ENCODE measurements around the gene THSD4.

The THSD4 gene

GRCh38 chr15:71096676-71097075 lies 18.6 kb upstream of the THSD4 start:
- Histone ChIP-seq H3K18ac (ENCODE audit: low read depth in 1 of 2, low read length in 2 of 2) (no peak overlapping the region), H2AFZ (ENCODE audit: low read depth, low read length) (no peak overlapping the region), H3K4me3 (ENCODE audit: insufficient read depth in 1 of 2, low read depth in 1 of 2, low read length in 2 of 2) (no peak overlapping the region), H3K36me3 (ENCODE audit: control insufficient read depth in 1 of 2, insufficient read depth in 2 of 2, low read depth in 1 of 2, low read length in 2 of 2) (no peaks in the 10 kb centered on the region), H2BK120ac (ENCODE audit: low read depth, low read length) (no peak overlapping the region), H3K27ac (ENCODE audit: low read length, poor library complexity, severe bottlenecking) (no peak overlapping the region), H3K4ac (ENCODE audit: low read depth in 1 of 2, low read length in 2 of 2) (no peak overlapping the region), H3K79me1 (replicated peaks; ENCODE audit: low read length, poor library complexity, severe bottlenecking) (no peaks in the 10 kb centered on the region), H2BK5ac (ENCODE audit: low read depth, low read length, poor library complexity, severe bottlenecking) (no peak overlapping the region), H4K91ac (ENCODE audit: low read length) (no peak overlapping the region), H3K27me3 (ENCODE audit: control insufficient read depth in 1 of 2, insufficient read depth in 1 of 2, low read length in 2 of 2) (no peaks in the 10 kb centered on the region), H3K23ac (ENCODE audit: low read length in 2 of 2) (no peak overlapping the region), H2BK12ac (ENCODE audit: low read length in 2 of 2) (no peak overlapping the region), H3K4me1 (ENCODE audit: control insufficient read depth, insufficient read depth, low read depth, low read length) (peaks cover 7% of the 10 kb centered on the region), H4K8ac (ENCODE audit: low read length) (no peak overlapping the region), H3K14ac (ENCODE audit: low read length in 2 of 2) (no peak overlapping the region), H2BK15ac (ENCODE audit: low read depth, poor library complexity, severe bottlenecking) (no peak overlapping the region), H3K4me2 (ENCODE audit: low read length, poor library complexity, severe bottlenecking) (no peak overlapping the region), H3K9me3 (ENCODE audit: control insufficient read depth, low read length) (no peaks in the 10 kb centered on the region), H3K9ac (ENCODE audit: low read length) (peak overlapping the region; percentile 39), H2AK5ac (ENCODE audit: low read length, severe bottlenecking) (no peak overlapping the region)
- DNase-seq: peak; percentile 14
- WGBS: 85% methylated on average over 3 of the region's 3 CpGs

GRCh38 chr15:71097890-71098289 lies 17.4 kb upstream of the THSD4 start:
- no peaks in the 10 kb centered on the region for H3K36me3 ChIP-seq (ENCODE audit: control insufficient read depth in 1 of 2, insufficient read depth in 2 of 2, low read depth in 1 of 2, low read length in 2 of 2)
- DNase-seq: no peak
- no peaks in the 10 kb centered on the region for H3K79me1 ChIP-seq (replicated peaks; ENCODE audit: low read length, poor library complexity, severe bottlenecking)
- H4K91ac ChIP-seq (ENCODE audit: low read length): no peak overlapping the region
- H2BK120ac ChIP-seq (ENCODE audit: low read depth, low read length): no peak overlapping the region
- H2BK5ac ChIP-seq (ENCODE audit: low read depth, low read length, poor library complexity, severe bottlenecking): no peak overlapping the region
- no peak overlapping the region for H2BK12ac ChIP-seq (ENCODE audit: low read length in 2 of 2)
- H2BK15ac ChIP-seq (ENCODE audit: low read depth, poor library complexity, severe bottlenecking): no peak overlapping the region
- WGBS: 79% methylated on average over 2 of the region's 4 CpGs
- H4K8ac ChIP-seq (ENCODE audit: low read length): no peak overlapping the region
- H3K23ac ChIP-seq (ENCODE audit: low read length in 2 of 2): no peak overlapping the region
- no peak overlapping the region for H2AK5ac ChIP-seq (ENCODE audit: low read length, severe bottlenecking)
- H3K18ac ChIP-seq (ENCODE audit: low read depth in 1 of 2, low read length in 2 of 2): no peak overlapping the region
- no peak overlapping the region for H2AFZ ChIP-seq (ENCODE audit: low read depth, low read length)
- no peak overlapping the region for H3K4me2 ChIP-seq (ENCODE audit: low read length, poor library complexity, severe bottlenecking)
- H3K9ac ChIP-seq (ENCODE audit: low read length): no peak overlapping the region
- no peak overlapping the region for H3K14ac ChIP-seq (ENCODE audit: low read length in 2 of 2)
- H3K4me3 ChIP-seq (ENCODE audit: insufficient read depth in 1 of 2, low read depth in 1 of 2, low read length in 2 of 2): no peak overlapping the region
- no peaks in the 10 kb centered on the region for H3K9me3 ChIP-seq (ENCODE audit: control insufficient read depth, low read length)
- H3K27me3 ChIP-seq (ENCODE audit: control insufficient read depth in 1 of 2, insufficient read depth in 1 of 2, low read length in 2 of 2): no peaks in the 10 kb centered on the region
- H3K4me1 ChIP-seq (ENCODE audit: control insufficient read depth, insufficient read depth, low read depth, low read length): peaks cover 6% of the 10 kb centered on the region
- H3K27ac ChIP-seq (ENCODE audit: low read length, poor library complexity, severe bottlenecking): no peak overlapping the region
- H3K4ac ChIP-seq (ENCODE audit: low read depth in 1 of 2, low read length in 2 of 2): no peak overlapping the region

- H3K4me3 ChIP-seq (ENCODE audit: insufficient read depth in 1 of 2, low read depth in 1 of 2, low read length in 2 of 2): no peak overlapping the region
- no peak overlapping the region for H3K4ac ChIP-seq (ENCODE audit: low read depth in 1 of 2, low read length in 2 of 2)
- H3K23ac ChIP-seq (ENCODE audit: low read length in 2 of 2): no peak overlapping the region
These were observed 16.4 kb upstream of the THSD4 start for GRCh38 chr15:71098920-71099319.

GRCh38 chr15:71103102-71103676 lies 12.1 kb upstream of the THSD4 start:
- H2BK120ac ChIP-seq (ENCODE audit: low read depth, low read length): no peak overlapping the region
- peak; percentile 39 for DNase-seq
- H2BK15ac ChIP-seq (ENCODE audit: low read depth, poor library complexity, severe bottlenecking): no peak overlapping the region
- no peak overlapping the region for H4K91ac ChIP-seq (ENCODE audit: low read length)
- H3K79me1 ChIP-seq (replicated peaks; ENCODE audit: low read length, poor library complexity, severe bottlenecking): no peaks in the 10 kb centered on the region
- 86% methylated on average over 2 of the region's 2 CpGs for WGBS
- no peak overlapping the region for H3K14ac ChIP-seq (ENCODE audit: low read length in 2 of 2)
- H3K36me3 ChIP-seq (ENCODE audit: control insufficient read depth in 1 of 2, insufficient read depth in 2 of 2, low read depth in 1 of 2, low read length in 2 of 2): no peaks in the 10 kb centered on the region
- H3K4me2 ChIP-seq (ENCODE audit: low read length, poor library complexity, severe bottlenecking): no peak overlapping the region
- no peak overlapping the region for H2BK12ac ChIP-seq (ENCODE audit: low read length in 2 of 2)
- H3K4me3 ChIP-seq (ENCODE audit: insufficient read depth in 1 of 2, low read depth in 1 of 2, low read length in 2 of 2): no peak overlapping the region
- no peak overlapping the region for H3K27ac ChIP-seq (ENCODE audit: low read length, poor library complexity, severe bottlenecking)
- no peaks in the 10 kb centered on the region for H3K27me3 ChIP-seq (ENCODE audit: control insufficient read depth in 1 of 2, insufficient read depth in 1 of 2, low read length in 2 of 2)
- no peaks in the 10 kb centered on the region for H3K9me3 ChIP-seq (ENCODE audit: control insufficient read depth, low read length)
- H3K18ac ChIP-seq (ENCODE audit: low read depth in 1 of 2, low read length in 2 of 2): no peak overlapping the region
- H3K9ac ChIP-seq (ENCODE audit: low read length): no peak overlapping the region
- H3K4me1 ChIP-seq (ENCODE audit: control insufficient read depth, insufficient read depth, low read depth, low read length): no peaks in the 10 kb centered on the region
- H2AK5ac ChIP-seq (ENCODE audit: low read length, severe bottlenecking): no peak overlapping the region
- H4K8ac ChIP-seq (ENCODE audit: low read length): no peak overlapping the region
- H3K23ac ChIP-seq (ENCODE audit: low read length in 2 of 2): no peak overlapping the region
- H2BK5ac ChIP-seq (ENCODE audit: low read depth, low read length, poor library complexity, severe bottlenecking): no peak overlapping the region
- no peak overlapping the region for H3K4ac ChIP-seq (ENCODE audit: low read depth in 1 of 2, low read length in 2 of 2)
- no peak overlapping the region for H2AFZ ChIP-seq (ENCODE audit: low read depth, low read length)

More at GRCh38 chr15:71098920-71099319, 16.4 kb upstream of the THSD4 start:
- Histone ChIP-seq H2AFZ (ENCODE audit: low read depth, low read length) (no peak overlapping the region), H3K14ac (ENCODE audit: low read length in 2 of 2) (no peak overlapping the region), H2BK120ac (ENCODE audit: low read depth, low read length) (no peak overlapping the region), H2BK12ac (ENCODE audit: low read length in 2 of 2) (no peak overlapping the region), H2BK5ac (ENCODE audit: low read depth, low read length, poor library complexity, severe bottlenecking) (no peak overlapping the region), H3K4me2 (ENCODE audit: low read length, poor library complexity, severe bottlenecking) (no peak overlapping the region), H3K27ac (ENCODE audit: low read length, poor library complexity, severe bottlenecking) (no peak overlapping the region), H3K27me3 (ENCODE audit: control insufficient read depth in 1 of 2, insufficient read depth in 1 of 2, low read length in 2 of 2) (no peaks in the 10 kb centered on the region), H2AK5ac (ENCODE audit: low read length, severe bottlenecking) (no peak overlapping the region), H3K9me3 (ENCODE audit: control insufficient read depth, low read length) (no peaks in the 10 kb centered on the region), H4K8ac (ENCODE audit: low read length) (no peak overlapping the region), H3K36me3 (ENCODE audit: control insufficient read depth in 1 of 2, insufficient read depth in 2 of 2, low read depth in 1 of 2, low read length in 2 of 2) (no peaks in the 10 kb centered on the region), H4K91ac (ENCODE audit: low read length) (no peak overlapping the region), H3K4me1 (ENCODE audit: control insufficient read depth, insufficient read depth, low read depth, low read length) (no peaks in the 10 kb centered on the region), H2BK15ac (ENCODE audit: low read depth, poor library complexity, severe bottlenecking) (no peak overlapping the region), H3K18ac (ENCODE audit: low read depth in 1 of 2, low read length in 2 of 2) (no peak overlapping the region), H3K9ac (ENCODE audit: low read length) (no peak overlapping the region), H3K79me1 (replicated peaks; ENCODE audit: low read length, poor library complexity, severe bottlenecking) (no peaks in the 10 kb centered on the region)
- no CpG with 5 or more reads among the region's 1 CpG for WGBS
- DNase-seq: no peak
